Type B pancreatic cell (in vitro differentiated cells): ENCODE measurements around the gene PCNT. TPM values are rescaled to one million over a fixed set of nuclear protein-coding genes. Genes with fewer than 3 reads are reported as not detected.

Experiments used
- DNase-seq: peaks from one replicate; pipeline ENCODE4 v3.0.0; 2021; ENCODE audit warnings: mixed read lengths; ENCODE audit not compliant: unreplicated experiment; ENCODE audit errors: extremely low spot score
- H3K27ac Mint-ChIP-seq: 2 replicates; pipeline ENCODE4 v1.8.0; 2021; ENCODE audit warnings: mild to moderate bottlenecking, mixed read lengths
- H3K27me3 Mint-ChIP-seq: 2 replicates; pipeline ENCODE4 v1.8.0; 2021; ENCODE audit warnings: mixed read lengths
- H3K36me3 Mint-ChIP-seq: 2 replicates; pipeline ENCODE4 v1.8.0; 2021; ENCODE audit warnings: mixed read lengths
- H3K4me1 Mint-ChIP-seq: one replicate; pipeline ENCODE4 v1.8.0; 2021; ENCODE audit warnings: mixed read lengths; ENCODE audit not compliant: unreplicated experiment
- H3K4me3 Mint-ChIP-seq: 2 replicates; pipeline ENCODE4 v1.8.0; 2021; ENCODE audit warnings: mild to moderate bottlenecking, mixed read lengths
- H3K9me3 Mint-ChIP-seq: 2 replicates; pipeline ENCODE4 v1.8.0; 2021; ENCODE audit warnings: mixed read lengths
- CTCF ChIP-seq: fragments of 200-600 bp; sonication (generic); conservative IDR thresholded peaks from 2 replicates; pipeline ENCODE4 v1.5.0; 2021; ENCODE audit warnings: antibody characterized with exemption, mild to moderate bottlenecking
- total RNA-seq: library from RNA; stranded (reverse); gene quantifications from 2 replicates; pipeline ENCODE4 v1.2.1, GENCODE V29; 2021; ENCODE audit warnings: low replicate concordance

The PCNT gene
- total RNA-seq, 1 donor from 2014 or later: 50.3 TPM

GRCh38 chr21:46357684-46358425 is 33.9 kb downstream of the PCNT start:
- TF ChIP-seq CTCF: no peak
- no peaks in the 10 kb centered on the region for H3K27me3 Mint-ChIP-seq
- peaks cover 19% of the 10 kb centered on the region for H3K36me3 Mint-ChIP-seq
- no peak overlapping the region for H3K27ac Mint-ChIP-seq
- H3K4me3 Mint-ChIP-seq: no peak overlapping the region
- peaks cover 6% of the 10 kb centered on the region for H3K4me1 Mint-ChIP-seq
- no peaks in the 10 kb centered on the region for H3K9me3 Mint-ChIP-seq
- no peak for DNase-seq

- Mint-ChIP-seq H3K27me3 (no peaks in the 10 kb centered on the region), H3K4me3 (no peak overlapping the region), H3K36me3 (peaks cover 27% of the 10 kb centered on the region), H3K27ac (no peak overlapping the region), H3K9me3 (no peaks in the 10 kb centered on the region), H3K4me1 (peaks cover 6% of the 10 kb centered on the region)
- no peak for TF ChIP-seq CTCF
- DNase-seq: no peak
Observed at GRCh38 chr21:46361176-46361575, 37.2 kb downstream of the PCNT start.

- Mint-ChIP-seq H3K4me3 (no peak overlapping the region), H3K4me1 (peaks cover 6% of the 10 kb centered on the region), H3K27me3 (no peaks in the 10 kb centered on the region), H3K9me3 (no peaks in the 10 kb centered on the region), H3K36me3 (peaks cover 28% of the 10 kb centered on the region), H3K27ac (no peak overlapping the region)
- no peak for TF ChIP-seq CTCF
- no peak for DNase-seq
Observed at GRCh38 chr21:46361935-46362334, 38.0 kb downstream of the PCNT start.

- H3K27ac Mint-ChIP-seq: no peak overlapping the region
- DNase-seq: no peak
- H3K4me3 Mint-ChIP-seq: no peak overlapping the region
- TF ChIP-seq CTCF: no peak
- no peaks in the 10 kb centered on the region for H3K9me3 Mint-ChIP-seq
- H3K36me3 Mint-ChIP-seq: peaks cover 25% of the 10 kb centered on the region
- peaks cover 6% of the 10 kb centered on the region for H3K4me1 Mint-ChIP-seq
- no peaks in the 10 kb centered on the region for H3K27me3 Mint-ChIP-seq
Observed at GRCh38 chr21:46362946-46363345, 39.0 kb downstream of the PCNT start.

GRCh38 chr21:46363698-46364097 is 39.7 kb downstream of the PCNT start:
- Mint-ChIP-seq H3K27ac (no peak overlapping the region), H3K36me3 (peaks cover 23% of the 10 kb centered on the region)
- no peak for DNase-seq

More at GRCh38 chr21:46363698-46364097, 39.7 kb downstream of the PCNT start:
- Mint-ChIP-seq H3K9me3 (no peaks in the 10 kb centered on the region), H3K27me3 (no peaks in the 10 kb centered on the region), H3K4me1 (peaks cover 6% of the 10 kb centered on the region), H3K4me3 (no peak overlapping the region)
- no peak for TF ChIP-seq CTCF
